Duodenal mucosa (tissue), 2 donors: ENCODE measurements around the gene DIO2.
A peak's percentile ranks its signal among the peaks of the same experiment; 100 is the strongest.

Experiments
- H3K27ac ChIP-seq: one replicate; pipeline ENCODE4 v1.7.0; 2013; ENCODE audit warnings: low read depth, low read length
- H3K27me3 ChIP-seq, 2 donors: one replicate each; pipeline ENCODE4 v1.7.0; 2013; ENCODE audit warnings: low read length in 2 of 2, control low read depth in 1 of 2; ENCODE audit not compliant: insufficient read depth in 2 of 2, control insufficient read depth in 1 of 2
- H3K36me3 ChIP-seq, 2 donors: one replicate each; pipeline ENCODE4 v1.7.0; 2013; ENCODE audit warnings: low read length in 2 of 2, control low read depth in 1 of 2; ENCODE audit not compliant: insufficient read depth in 2 of 2, control insufficient read depth in 1 of 2
- H3K4me1 ChIP-seq, 2 donors: one replicate each; pipeline ENCODE4 v1.7.0; 2013; ENCODE audit warnings: low read length in 2 of 2, control low read depth in 1 of 2; ENCODE audit not compliant: insufficient read depth in 2 of 2, control insufficient read depth in 1 of 2
- H3K4me3 ChIP-seq, 2 donors: one replicate each; pipeline ENCODE4 v1.7.0; 2013; ENCODE audit warnings: low read length in 2 of 2, low read depth in 1 of 2
- H3K9ac ChIP-seq, 2 donors: one replicate each; pipeline ENCODE4 v1.7.0; 2013; ENCODE audit warnings: low read length in 2 of 2, low read depth in 1 of 2
- H3K9me3 ChIP-seq, 2 donors: one replicate each; pipeline ENCODE4 v1.7.0; 2013; ENCODE audit warnings: low read length in 2 of 2, control low read depth in 1 of 2; ENCODE audit not compliant: control insufficient read depth in 1 of 2

DIO2 gene

GRCh38 chr14:80211153-80212022, at the start of gene DIO2:
Gene DIO2, minus strand, starts transcription at chr14:80211504. Its CDS starts 32 bp downstream, at chr14:80211472.
- no peaks in the 10 kb centered on the region for H3K36me3 ChIP-seq
- peak within 1 kb of the TSS in 1 of 2 donors; percentile 34 for H3K4me3 ChIP-seq
- H3K27me3 ChIP-seq = no peaks in the 10 kb centered on the region
- H3K9ac ChIP-seq = no peak within 1 kb of the TSS
- no peak within 1 kb of the TSS for H3K27ac ChIP-seq
- no peaks in the 10 kb centered on the region for H3K9me3 ChIP-seq
- no peaks in the 10 kb centered on the region for H3K4me1 ChIP-seq

GRCh38 chr14:80260645-80261044, 49.3 kb upstream of the DIO2 start:
- Histone ChIP-seq H3K27ac (no peak overlapping the region), H3K27me3 (no peaks in the 10 kb centered on the region), H3K36me3 (no peaks in the 10 kb centered on the region), H3K9me3 (no peaks in the 10 kb centered on the region), H3K4me1 (no peaks in the 10 kb centered on the region), H3K9ac (no peak overlapping the region), H3K4me3 (no peak overlapping the region)

- Histone ChIP-seq H3K9me3 (peaks cover 4 to 14% of the 10 kb centered on the region in 2 donors), H3K27me3 (no peaks in the 10 kb centered on the region), H3K4me3 (no peak overlapping the region), H3K9ac (no peak overlapping the region), H3K27ac (no peak overlapping the region), H3K4me1 (no peaks in the 10 kb centered on the region), H3K36me3 (no peaks in the 10 kb centered on the region)
These were observed 28.3 kb upstream of the DIO2 start for GRCh38 chr14:80239631-80240030.

GRCh38 chr14:80237143-80237542, 25.8 kb upstream of the DIO2 start:
- Histone ChIP-seq H3K36me3 (no peaks in the 10 kb centered on the region), H3K27ac (no peak overlapping the region), H3K9ac (no peak overlapping the region), H3K4me3 (no peak overlapping the region), H3K4me1 (no peaks in the 10 kb centered on the region), H3K27me3 (no peaks in the 10 kb centered on the region), H3K9me3 (peaks cover 4 to 14% of the 10 kb centered on the region in 2 donors)

- Histone ChIP-seq H3K9me3 (peaks cover 12 to 14% of the 10 kb centered on the region in 2 donors), H3K27ac (no peak overlapping the region), H3K4me3 (no peak overlapping the region), H3K36me3 (no peaks in the 10 kb centered on the region), H3K27me3 (no peaks in the 10 kb centered on the region), H3K4me1 (no peaks in the 10 kb centered on the region), H3K9ac (no peak overlapping the region)
These were observed 22.3 kb upstream of the DIO2 start for GRCh38 chr14:80233470-80234089.

- Histone ChIP-seq H3K9me3 (peaks cover 6 to 12% of the 10 kb centered on the region in 2 donors), H3K9ac (no peak overlapping the region), H3K4me1 (no peaks in the 10 kb centered on the region), H3K27ac (no peak overlapping the region), H3K27me3 (no peaks in the 10 kb centered on the region), H3K4me3 (no peak overlapping the region), H3K36me3 (no peaks in the 10 kb centered on the region)
These were observed 20.4 kb upstream of the DIO2 start for GRCh38 chr14:80231702-80232101.

GRCh38 chr14:80223696-80224465, 12.6 kb upstream of the DIO2 start:
- H3K27ac ChIP-seq = no peak overlapping the region
- no peaks in the 10 kb centered on the region for H3K36me3 ChIP-seq
- H3K4me3 ChIP-seq = no peak overlapping the region
- H3K27me3 ChIP-seq = no peaks in the 10 kb centered on the region
- no peak overlapping the region for H3K9ac ChIP-seq
- no peaks in the 10 kb centered on the region for H3K9me3 ChIP-seq
- no peaks in the 10 kb centered on the region for H3K4me1 ChIP-seq

GRCh38 chr14:80216818-80217217, 5.5 kb upstream of the DIO2 start:
- no peaks in the 10 kb centered on the region for H3K9me3 ChIP-seq
- H3K27me3 ChIP-seq = no peaks in the 10 kb centered on the region
- H3K36me3 ChIP-seq = no peaks in the 10 kb centered on the region
- no peak overlapping the region for H3K27ac ChIP-seq
- H3K4me1 ChIP-seq = no peaks in the 10 kb centered on the region
- no peak overlapping the region for H3K9ac ChIP-seq
- no peak overlapping the region for H3K4me3 ChIP-seq

GRCh38 chr14:80215756-80216581, 4.7 kb upstream of the DIO2 start:
- Histone ChIP-seq H3K27ac (no peak overlapping the region), H3K4me3 (no peak overlapping the region), H3K9ac (no peak overlapping the region), H3K9me3 (no peaks in the 10 kb centered on the region), H3K27me3 (no peaks in the 10 kb centered on the region), H3K36me3 (no peaks in the 10 kb centered on the region), H3K4me1 (no peaks in the 10 kb centered on the region)
